Activated CD4-positive, alpha-beta T cell treated with anti-CD3 and anti-CD28 coated beads for 24 hours (primary cell): ENCODE data around the gene SDF2.
"Not testable (repeated sequence)": the region's sequence is repeated elsewhere in the genome, so short reads cannot be mapped to it uniquely, and the experiment has no call there.

Source experiments
- DNase-seq, 2 donors: peaks; one replicate each; pipeline ENCODE4 v3.0.0-alpha.2; 2020; ENCODE audit warnings: low read depth in 2 of 2

SDF2 gene

GRCh38 chr17:28684963-28685362 is 23.3 kb upstream of the SDF2 start:
- no peak for DNase-seq

DNA sequence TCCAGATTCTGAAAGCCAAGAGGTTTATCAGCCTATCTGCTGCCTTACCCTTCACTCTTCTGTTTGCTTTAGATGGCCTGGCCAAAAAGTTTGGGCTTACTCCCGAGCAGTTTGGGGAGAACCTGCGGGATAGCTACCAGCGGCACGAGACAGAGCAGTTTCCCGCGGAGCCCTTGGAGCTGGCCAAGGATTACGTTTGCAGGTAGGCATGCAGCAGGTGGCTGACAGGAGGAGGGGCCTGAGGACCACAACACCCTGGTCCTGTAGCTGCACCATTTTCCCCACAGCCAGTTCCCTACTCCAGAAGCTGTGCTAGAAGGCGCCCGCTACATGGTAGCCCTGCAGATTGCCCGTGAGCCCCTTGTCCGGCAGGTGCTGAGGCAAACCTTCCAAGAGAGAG is 20.9 kb upstream of the SDF2 start:
- DNase-seq: no peak

DNA sequence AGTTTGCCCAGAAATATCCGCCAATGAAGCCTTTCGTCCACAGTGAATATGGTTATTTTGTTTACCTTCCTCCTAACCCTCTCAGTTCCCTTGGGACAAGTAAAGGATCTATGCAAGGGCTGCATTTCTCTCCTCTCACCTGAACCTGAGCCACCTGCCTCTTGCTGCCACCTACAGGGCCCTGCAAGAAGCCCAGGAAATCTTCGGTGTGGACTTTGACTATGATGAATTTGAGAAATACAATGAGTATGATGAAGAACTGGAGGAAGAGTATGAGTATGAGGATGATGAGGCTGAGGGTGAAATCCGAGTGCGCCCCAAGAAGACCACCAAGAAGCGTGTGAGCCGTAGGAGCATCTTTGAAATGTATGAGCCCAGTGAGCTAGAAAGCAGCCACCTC is 14.3 kb upstream of the SDF2 start:
- no peak for DNase-seq

- DNase-seq: no peak
Measured at GRCh38 chr17:28675490-28675889, 13.8 kb upstream of the SDF2 start.

DNA sequence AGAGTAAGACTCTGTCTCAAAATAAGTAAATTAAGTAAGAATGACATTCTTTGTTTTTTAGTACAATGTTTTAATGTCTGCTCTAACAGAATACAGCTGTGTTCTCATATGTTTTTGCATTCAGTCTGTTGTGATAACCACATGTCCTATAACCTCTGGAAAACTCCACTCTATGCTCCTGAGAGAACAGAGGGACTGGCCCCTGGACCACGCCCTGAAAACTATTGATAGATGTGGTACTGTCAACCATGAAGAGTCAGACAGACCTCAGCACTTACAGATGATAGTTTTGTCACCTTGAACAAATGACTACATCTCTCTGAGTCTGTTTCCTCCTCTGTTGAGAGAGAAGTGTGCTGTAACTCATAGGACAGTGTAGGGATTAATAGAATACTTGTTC is 8.2 kb upstream of the SDF2 start:
- no peak for DNase-seq

GRCh38 chr17:28667870-28668269 is 6.2 kb upstream of the SDF2 start:
- DNase-seq: no peak

DNA sequence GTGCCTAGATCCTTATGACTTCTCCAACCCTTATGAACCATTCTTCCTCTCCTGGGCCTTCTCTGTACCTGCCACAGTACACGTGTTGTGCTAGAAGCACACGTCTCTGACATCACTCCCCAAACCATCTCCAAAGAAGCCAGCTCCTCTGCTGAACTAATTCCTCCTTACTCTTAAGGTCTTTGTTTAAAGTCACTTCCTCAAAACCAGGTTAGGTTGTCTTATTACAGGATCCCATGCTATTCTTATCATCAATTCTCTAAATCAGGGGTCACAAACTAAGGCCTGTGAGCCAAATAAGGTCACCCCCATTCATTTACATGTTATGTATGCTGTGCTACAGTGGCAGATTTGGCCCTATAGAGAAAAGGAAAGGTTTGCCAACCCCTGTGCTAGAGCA is 4.3 kb upstream of the SDF2 start:
- DNase-seq: no peak

- no peak for DNase-seq
Measured at GRCh38 chr17:28663723-28664122, 2.0 kb upstream of the SDF2 start.

DNA sequence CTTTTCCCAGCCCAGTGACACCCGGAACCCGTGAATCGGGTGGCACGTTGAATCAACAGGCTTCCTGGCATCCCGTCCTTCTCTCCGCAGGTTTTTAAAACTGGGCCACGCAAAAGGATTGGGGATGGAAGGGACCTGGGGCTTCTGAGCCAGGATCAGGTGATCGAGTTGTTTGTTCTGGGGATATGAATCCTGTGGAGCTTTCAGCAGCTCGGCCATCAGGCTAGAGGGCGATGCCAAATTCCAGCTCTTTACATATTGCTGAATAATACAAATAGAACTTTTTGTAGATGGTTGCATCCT is 772 bp upstream of the SDF2 start:
- no peak for DNase-seq

- DNase-seq: not testable (repeated sequence)
Measured at GRCh38 chr17:28659497-28659881, 2.2 kb downstream of the SDF2 start.

DNA sequence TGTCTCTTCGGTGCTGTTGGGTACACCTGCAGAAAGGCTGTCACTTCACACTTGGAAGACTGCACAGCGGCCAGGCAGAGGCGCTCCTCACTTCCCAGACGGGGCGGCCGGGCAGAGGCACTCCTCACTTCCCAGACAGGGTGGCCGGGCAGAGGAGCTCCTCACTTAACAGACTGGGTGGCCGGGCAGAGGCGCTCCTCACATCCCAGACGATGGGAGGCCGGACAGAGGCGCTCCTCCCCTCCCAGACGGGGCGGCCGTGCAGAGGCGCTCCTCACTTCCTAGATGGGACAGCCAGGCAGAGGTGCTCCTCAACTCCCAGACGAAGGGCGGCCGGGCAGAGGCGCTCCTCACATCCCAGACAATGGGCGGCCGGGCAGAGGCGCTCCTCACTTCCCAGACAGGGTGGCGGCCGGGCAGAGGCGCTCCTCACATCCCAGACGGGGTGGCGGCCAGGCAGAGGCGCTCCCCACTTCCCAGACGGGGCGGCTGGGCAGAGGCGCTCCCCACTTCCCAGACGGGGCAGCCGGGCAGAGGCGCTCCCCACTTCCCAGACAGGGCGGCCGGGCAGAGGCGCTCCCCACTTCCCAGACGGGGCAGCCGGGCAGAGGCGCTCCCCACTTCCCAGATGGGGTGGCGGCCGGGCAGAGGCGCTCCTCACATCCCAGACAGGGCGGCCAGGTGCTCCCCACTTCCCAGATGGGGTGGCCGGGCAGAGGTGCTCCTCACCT is 2.8 kb downstream of the SDF2 start:
- DNase-seq: not testable (repeated sequence)

- DNase-seq: not testable (repeated sequence)
Measured at GRCh38 chr17:28658342-28658741, 3.4 kb downstream of the SDF2 start.

GRCh38 chr17:28657756-28658155 is 4.0 kb downstream of the SDF2 start:
- DNase-seq: no peak

GRCh38 chr17:28655160-28655559 is 6.5 kb downstream of the SDF2 start:
- DNase-seq: no peak

GRCh38 chr17:28648698-28649097 is 13.0 kb downstream of the SDF2 start:
- DNase-seq: no peak

DNA sequence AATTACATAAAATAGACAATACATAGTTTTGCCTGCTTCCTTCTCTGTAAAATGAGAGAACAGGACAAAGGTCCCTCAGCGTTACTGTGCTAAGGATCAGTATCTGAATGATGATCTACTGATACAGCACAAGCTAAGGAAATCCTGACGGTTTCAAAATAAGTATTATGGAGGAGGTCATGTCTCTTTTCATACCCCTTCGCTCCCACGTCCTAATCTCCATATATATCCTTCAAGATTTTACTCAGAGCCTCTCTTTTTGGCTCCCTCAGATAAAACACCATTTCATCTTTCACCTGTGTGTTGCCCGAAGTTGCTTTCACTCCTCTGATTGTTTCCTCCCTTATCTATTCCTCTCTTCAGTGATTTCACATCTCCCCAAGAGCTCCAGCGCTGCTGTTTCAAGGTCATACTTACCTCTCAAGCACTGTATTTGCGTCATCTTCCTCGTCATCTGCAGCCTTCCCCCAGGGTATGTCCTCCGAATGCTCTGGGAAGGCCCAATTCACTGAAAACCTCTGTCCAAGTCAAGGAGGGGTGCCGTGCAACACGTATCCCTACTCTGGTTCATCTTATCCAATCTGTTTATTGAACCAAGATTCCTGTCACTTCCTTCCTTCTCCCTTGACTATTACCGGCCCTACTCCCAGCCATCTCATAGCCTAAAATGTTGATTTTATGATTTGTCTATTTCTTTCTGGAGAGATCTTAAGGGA is 15.5 kb downstream of the SDF2 start:
- DNase-seq: no peak

GRCh38 chr17:28645576-28645939 is 16.1 kb downstream of the SDF2 start:
- DNase-seq: no peak

- DNase-seq: peak; percentile 89 to 93
Measured at GRCh38 chr17:28644787-28645575, 16.7 kb downstream of the SDF2 start, which contains the start of gene BLTP2. Gene BLTP2, minus strand, starts transcription at chr17:28645158. Its CDS starts 102 bp downstream, at chr17:28645056.

- no peak for DNase-seq
Measured at GRCh38 chr17:28643983-28644786, 17.5 kb downstream of the SDF2 start.

- no peak for DNase-seq
Measured at GRCh38 chr17:28641579-28641978, 20.1 kb downstream of the SDF2 start.

- no peak for DNase-seq
Measured at GRCh38 chr17:28635506-28635905, 26.2 kb downstream of the SDF2 start.
